Stimulated activated CD8-positive, alpha-beta memory T cell treated with anti-CD3 and anti-CD28 coated beads, Interleukin-15, amount 100 ng/mL, for 4 hours (primary cell): ENCODE results near the gene FLG2.
A peak's percentile ranks its signal among the peaks of the same experiment; 100 is the strongest.

Experiments
- DNase-seq, 2 donors: peaks; one replicate each; pipeline ENCODE4 v3.0.0-alpha.2; 2020; ENCODE audit warnings: low read depth in 2 of 2

The FLG2 gene

DNA sequence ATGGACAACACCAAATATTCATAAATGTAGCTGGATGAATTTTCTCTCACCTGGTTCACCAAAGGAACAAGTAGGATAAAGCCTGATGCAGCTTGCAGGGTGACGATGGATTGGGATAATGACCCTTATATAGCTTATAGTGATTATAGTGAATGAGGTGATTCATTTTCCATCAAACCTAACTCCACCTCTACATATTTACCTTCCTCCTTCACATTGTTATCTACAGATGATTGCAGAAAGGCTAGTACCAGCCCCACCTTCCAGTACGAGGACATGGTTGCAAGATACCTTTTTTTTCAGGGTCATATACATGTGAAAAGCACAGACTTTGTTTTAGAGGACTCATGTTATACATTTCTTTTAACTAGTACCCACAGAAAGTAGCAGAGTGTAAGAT lies at the start of gene FLG2:
TSS of gene FLG2 (minus strand) at position 101 of the 400 bp plus-strand sequence. CDS start 1,122 bp downstream, outside the sequence.
- no peak for DNase-seq

DNA sequence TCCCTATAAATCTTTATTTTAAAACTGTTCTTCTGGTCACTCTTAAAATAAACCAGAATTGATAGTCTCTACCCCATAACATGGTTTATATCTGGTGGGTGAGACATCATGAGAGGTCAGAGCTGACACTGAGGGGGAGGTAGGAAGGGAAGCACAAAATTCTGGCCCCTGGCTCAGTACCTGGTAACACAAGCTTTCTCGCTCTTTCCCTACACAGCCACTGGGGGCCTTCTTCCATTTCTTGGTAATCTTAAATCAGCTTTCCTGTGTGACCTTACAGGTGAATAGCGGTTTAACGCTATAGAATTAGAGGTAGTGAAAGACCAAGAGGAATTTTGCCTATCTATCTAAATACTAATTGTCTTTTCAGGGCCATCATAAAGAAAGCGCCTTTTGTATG lies 48.9 kb upstream of the FLG2 start:
- DNase-seq, result no peak

DNA sequence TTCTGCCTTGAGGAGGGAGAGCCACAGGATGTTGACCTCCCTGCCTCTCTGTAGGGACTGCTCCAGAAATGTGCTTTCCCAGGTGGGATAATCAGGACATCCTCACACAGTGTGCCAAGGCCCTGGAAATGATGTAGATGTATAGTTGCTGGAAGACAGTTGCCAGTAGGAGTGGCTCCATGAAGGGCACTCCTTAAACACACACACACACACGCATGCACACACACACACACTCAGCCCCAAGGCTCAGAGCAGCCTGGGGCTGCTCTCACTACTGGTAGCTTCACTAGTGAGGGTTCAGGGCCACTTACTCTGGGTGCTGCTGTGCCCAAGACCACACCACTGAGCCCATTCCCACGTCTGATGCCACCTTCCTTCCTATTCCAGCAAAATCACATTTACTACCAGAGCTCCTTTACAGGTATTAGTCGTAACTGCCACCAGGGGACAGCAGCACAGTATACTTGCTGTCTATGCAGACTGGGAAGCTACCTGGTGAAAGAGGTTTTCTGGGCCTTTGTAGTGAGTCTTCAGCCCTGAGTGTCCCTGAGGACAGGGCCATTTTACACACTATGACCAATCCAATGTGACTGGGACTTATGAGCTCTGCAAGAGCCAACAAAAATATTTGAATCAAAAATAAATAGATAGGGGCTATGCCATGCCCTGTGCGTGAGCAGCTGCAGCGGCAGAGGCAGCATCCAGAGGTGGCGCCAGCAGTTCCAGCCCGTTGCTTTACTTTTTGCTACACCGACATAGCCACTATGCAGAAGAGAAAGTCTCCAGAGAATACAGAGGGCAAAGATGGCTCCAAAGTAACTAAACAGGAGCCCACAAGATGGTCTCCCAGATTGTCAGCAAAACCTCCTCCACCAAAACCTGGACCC lies 39.2 kb upstream of the FLG2 start:
- DNase-seq, result no peak

DNA sequence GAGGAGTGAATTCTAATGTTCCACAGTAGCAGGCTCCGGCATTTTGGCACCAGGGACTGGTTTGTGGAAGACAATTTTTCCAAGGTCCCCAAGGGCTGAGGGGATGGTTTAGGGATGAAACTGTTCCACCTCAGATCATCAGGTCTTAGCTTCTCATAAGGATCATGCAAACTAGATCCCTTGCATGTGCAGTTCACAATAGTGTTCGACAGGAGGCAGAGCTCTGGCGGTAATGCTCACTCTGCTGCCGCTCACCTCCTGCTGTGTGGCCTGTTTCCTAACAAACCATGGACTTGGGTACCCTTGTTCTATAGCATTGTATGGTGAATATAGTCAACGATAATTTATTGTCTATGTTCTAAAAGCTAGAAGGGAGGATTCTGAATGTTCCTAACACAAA lies 37.7 kb upstream of the FLG2 start:
- no peak for DNase-seq

DNA sequence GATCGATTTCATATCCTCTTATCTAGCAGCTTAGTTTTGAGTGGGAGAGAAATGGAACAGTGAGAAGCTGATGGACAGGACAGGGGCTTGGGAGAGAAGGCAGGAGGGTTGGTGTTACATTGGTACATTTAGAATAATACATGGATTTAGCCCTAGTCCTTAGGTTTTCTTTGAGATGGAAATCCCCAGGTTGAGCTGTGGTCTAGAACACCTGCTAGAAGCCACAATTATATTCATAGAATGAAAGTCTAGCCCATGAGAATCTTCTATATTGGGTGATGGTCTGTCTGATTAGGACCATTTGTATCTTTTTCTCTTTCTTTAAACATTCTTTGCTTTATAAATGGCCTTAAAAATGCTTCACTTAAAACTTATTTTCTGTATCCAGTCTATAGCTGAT lies 34.3 kb upstream of the FLG2 start:
- DNase-seq, result no peak

DNA sequence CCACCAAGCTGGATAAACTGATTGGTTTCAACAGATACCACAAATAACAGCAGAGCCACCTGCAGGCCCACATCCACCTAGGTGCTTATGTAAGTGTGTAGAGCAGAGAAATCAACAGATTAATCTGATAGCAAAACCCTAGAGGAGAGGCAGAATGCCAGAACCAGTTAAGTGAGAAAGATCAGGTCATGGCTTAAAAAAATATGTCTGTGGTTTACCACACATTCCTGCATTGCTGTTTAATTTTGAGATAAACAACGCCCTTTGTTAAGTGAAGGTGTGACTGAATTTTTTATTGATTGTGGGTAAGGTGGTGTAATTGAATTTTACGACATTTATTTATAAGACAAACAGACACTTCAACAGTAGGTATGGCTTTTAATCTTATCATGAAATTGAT lies 33.1 kb upstream of the FLG2 start:
- no peak for DNase-seq

DNA sequence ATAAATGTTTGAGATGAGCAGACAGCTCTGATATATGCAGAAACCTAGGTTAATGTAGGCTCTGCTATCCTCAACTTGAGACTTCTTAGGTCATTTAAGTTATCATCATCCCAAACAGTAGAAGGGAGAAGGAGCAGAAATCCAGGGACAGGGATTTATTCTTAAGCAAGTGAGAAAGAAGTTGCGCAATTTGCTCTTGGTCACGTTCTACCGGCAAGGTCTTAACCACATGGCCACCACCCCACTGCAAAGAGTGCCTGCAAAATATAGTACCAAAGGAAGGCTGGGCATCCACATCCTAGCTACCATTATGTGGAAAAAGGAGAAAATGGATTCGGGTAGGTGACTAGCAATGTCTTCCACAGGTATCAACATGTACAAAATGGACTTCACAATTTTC lies 29.1 kb upstream of the FLG2 start:
- DNase-seq, result no peak

DNA sequence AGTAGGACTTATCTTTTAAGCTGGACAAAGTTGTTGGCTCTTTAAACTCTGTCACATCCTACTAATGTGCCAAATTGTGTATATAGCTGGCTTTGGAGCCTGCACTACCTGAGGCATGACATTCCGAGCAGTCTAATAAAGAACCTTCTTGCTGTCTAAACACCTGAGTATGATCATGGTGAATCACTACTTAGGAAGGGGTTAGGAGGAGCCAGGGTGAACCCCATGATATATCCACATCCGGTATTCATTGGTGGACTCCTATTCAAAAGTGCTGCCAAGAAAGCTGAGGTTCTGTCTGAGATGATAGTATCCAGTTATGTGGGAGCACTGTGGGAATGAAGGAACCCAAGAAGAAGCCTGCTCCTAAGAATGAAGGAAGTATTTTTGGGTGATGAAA lies 27.1 kb upstream of the FLG2 start:
- DNase-seq, result no peak

DNA sequence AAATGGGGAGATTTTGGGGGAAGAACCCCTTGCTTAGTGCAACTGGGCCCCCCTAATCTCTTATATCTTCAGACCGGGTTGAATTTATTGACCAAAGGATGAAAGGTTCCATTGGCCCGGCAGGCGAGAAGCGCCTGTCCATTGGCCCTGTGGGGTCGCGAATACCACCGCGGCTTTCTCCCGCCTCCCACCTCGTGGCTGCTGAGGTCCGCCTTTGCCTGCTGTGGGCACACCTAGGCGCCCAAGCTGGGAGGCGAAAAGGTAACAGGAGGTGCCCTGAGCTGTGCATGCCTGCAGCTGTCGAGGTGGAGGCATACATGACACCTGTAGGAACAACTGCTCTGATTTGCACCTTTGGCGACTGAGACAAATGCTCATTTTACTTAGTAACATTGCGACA lies 21.1 kb upstream of the FLG2 start:
- DNase-seq, result no peak

DNA sequence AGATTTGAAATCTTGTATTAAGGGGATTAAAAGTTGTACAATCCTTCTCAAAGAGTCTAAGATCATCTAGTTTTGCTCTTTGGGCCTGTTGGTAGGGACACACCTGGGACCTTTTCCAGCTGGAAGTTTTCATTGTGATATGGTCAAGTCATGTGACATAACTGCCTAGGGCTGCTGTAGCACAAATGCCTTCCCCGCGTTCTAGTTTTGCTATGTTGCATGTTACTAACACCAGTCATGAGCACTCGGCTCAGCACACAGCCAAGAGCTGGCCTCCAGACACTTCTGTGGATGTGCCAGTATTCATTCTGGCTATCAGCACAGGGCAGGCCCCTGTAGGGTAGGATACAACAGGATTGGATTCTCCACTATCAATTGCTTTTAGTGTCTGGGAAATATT lies 14.6 kb upstream of the FLG2 start:
- DNase-seq, result no peak

DNA sequence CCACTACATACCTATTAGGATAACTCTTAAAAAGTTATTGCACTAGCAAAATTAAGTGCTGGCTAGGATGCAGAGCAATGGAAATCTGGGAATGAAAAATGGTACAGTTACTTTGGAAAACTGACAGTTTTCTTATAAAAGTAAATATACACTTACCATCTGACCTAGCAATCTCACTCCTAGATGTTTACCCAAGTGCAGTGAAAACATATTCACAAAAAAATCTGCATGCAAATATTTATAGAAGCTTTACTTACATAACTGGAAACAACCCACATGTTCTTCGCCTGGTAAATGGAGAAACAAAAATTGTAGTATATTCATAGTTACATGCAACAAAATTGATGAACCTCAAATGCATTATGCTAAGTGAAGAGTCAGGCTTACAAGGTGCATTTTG lies 12.9 kb upstream of the FLG2 start:
- DNase-seq, result no peak

DNA sequence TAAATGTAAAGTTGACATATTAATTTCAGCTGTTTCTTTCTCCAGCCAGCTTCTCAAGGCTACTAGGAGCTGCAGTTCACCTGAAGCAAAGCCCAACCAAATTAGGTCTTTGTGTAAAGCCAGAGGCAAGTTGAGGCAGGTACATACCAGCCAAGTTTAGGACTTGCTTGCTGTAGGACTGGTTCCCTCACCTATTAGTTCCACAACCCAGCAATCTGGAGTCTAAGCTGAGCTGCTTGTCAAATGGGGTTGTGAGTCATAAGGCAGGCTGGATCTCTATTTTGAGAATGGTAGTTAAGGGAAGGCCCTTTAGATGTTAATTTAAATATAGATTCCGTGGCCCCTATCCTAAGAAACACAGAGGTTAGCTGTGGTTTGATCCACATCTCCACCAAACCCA lies 7.6 kb upstream of the FLG2 start:
- DNase-seq, result no peak

DNA sequence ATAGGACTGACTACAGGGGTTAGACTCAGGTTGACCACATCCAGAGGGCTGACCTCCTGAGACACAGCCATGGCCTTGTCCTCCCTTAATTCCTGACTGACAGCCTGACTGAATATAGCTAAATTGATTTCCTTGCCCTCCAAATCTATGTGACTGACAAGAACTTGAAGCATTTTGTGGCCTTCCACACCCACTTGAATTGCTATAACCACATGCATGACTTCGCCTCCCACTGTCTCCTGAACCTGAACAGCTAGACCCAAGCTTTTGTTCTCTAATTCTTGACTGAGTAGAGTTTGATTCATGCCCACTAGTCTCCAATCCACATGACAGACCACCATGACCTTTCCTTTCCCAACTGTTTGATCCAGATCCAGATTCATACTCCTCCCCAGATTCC lies 3.1 kb downstream of the FLG2 start:
- no peak for DNase-seq

DNA sequence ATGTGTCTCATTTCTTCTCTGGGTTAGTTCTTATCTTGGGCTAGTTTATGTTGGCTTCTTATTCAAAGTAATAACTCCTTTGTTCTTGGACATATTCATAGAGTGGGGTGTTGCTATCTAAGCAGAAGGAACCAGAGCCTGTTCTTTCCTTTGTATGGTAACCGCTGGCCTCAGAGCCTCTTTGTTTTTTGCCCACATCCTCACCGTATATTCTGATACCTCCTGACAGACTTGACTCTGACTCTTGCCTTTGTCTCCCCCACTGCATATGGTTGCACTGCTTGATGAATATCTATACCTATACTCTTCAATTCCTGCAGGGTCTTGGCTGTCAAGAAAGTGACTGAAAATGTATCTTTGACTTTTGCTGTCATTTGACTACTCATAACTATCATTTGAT lies 10.2 kb downstream of the FLG2 start:
- DNase-seq, result no peak

DNA sequence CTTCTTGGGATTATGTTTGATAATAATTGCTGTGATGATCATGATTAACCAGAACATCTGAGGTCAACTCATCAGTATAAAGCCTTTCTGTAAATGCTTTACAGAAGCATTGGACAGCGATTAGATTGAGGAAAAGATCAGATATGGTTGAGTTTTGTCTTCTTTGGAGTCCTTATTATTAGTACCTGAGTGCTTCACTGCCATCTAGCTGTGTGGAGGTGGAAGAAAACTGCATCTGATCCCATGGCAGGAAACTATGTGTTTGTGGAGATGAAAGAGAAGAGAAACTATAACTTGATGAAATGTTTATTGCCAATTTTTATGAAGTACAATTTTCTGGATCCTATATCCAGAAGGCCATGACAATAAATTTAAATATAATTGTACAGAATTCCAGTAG lies 11.4 kb downstream of the FLG2 start:
- no peak for DNase-seq

DNA sequence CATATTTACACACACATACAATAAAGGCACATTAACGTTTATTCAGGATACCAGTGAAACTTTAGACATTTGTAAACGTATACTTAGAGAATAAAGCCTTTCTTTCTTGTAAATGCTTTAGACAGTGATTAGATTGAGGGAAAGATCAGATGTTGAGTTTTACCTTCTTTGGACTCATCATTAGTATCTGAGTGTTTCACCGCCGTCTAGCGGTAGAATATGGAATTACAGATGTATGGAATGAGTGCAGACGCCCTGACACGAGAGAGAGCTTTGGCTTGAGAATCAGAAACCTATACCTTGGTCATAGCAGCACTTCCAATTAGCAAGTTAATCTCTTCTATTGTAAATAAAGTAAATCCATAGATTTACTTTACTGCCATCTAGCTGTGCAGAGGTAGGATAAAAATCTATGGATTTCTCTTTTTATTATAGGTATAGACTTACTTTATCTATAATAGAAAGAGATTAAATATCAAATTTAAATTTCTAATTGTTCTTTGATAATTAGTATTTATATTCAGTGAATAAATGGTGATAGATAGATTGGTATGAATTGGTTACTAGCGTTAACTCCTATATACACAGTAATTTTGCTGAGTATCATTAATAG lies 12.6 kb downstream of the FLG2 start:
- peak in 1 of 2 donors; percentile 15 for DNase-seq

DNA sequence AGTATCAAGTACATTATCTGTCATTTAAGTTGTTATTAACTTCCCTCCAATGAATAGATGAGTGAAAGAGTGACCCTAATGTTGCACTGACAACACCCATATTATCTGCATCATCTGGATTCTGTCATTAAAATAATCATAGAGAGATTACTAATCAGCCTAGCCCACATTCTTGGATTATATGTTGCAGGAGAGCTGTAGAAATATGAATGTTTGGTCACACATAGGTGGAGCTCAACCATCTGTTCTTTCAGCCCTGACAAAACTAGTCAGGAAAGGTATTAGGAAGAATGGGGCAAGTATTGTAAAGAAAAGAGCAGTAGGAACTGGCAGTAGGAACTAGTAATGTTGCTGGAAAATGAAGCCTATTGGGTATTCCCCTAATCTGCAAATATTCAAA lies 15.4 kb downstream of the FLG2 start:
- DNase-seq, result no peak

DNA sequence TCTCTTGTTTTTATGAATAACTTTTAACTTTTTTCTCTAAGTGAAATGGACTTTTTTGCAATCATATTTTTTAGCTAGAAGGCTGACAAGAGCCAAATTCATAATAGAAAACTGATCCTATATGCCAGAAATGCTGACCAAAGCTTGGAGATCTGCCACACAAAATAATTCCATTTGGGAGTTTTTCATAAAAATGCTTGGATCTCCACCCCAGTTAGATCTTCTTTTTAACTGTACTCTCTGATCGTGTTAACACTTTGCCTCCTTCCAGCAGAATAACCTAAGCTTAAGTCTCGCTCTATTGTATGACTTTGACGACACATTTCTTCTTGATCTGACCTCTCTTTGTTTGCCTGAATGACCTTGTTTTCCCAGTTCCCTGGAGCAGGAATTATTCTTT lies 16.8 kb downstream of the FLG2 start:
- DNase-seq, result no peak

DNA sequence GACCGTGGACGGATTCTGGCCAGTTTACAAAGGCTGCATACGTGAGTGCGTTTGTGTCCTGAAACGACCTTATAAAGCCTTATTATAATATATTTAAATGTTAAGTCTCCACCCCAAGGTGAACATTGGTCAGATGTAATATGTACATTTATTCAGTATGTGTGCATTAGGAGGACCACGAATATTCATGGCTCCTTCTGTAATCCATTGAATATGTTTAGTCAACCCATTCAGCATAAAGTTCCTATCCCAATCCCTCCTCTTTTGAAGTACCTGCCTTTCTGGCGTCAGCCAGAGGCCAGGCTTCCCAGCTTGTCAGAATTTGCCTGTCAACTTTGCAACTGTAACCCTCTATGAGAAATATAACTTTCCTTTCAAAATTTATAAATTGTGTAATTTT lies 24.4 kb downstream of the FLG2 start:
- no peak for DNase-seq

DNA sequence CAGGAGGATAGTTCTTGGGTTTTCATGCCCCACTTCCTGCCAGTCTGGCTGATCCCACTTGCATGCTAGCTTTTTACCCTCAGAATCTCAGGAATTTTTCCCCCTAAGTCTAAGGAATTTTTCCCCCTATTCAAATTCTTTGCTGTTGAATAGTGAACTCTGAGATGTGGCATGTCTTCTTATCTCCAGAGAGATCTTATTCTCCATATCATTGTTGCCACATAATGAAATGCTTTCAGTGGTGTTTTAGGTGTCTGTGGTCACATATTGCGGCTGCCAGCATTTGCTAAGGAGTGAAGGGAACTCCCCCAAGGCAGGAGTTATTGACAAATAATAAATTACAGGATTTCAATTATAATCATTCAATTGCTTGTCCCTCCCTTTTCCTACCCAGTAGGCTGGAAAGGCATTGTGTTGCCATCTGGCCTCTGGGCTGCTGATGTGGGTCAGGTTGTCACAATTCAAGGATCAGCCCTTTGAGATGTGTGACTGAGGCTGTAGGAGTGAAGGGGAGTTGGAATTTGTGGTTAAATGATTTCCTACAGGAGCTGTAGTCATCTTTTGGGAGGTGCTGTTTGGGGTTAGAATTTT lies 30.9 kb downstream of the FLG2 start:
- DNase-seq, result no peak

DNA sequence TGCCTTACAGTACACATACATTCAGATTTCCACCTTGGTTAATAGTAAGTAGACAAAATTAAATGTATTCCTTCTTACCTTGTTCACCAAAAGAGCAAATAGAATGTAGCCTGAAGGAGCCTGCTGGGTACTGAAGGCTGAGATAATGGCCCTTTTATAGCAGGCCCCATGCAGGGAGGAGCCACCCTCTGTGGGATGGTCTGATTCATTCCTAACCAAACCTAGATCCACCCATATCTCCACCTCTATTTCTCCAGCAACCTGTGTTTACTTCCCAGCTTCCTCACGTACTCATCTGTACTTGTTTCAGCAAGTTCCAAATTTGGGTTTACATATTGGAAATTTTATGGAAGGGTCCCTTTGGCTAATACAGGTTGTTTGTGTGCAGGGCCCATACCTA lies 34.7 kb downstream of the FLG2 start, which contains the start of gene FLG:
TSS of gene FLG (minus strand) at position 129 of the 400 bp plus-strand sequence. CDS start 9,783 bp downstream, outside the sequence.
- DNase-seq, result no peak

DNA sequence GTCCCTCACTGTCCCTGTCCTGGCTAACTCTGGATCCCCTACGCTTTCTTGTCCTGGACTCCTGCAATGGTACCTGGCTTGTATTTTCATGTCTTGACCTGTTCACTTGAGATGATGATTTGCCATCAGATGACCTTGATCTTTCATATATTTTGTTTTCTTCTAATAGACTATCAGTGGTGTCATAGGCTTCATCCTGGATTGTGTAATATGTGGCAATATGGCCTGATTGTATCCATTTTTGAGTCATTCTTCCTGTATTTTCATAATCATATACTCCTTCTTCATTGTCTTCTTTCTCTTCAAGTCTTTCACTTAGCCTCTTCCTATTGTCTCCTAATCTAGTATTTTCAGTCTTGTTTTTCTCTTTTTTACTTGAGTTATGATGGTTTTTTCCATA lies 45.8 kb downstream of the FLG2 start:
- no peak for DNase-seq

DNA sequence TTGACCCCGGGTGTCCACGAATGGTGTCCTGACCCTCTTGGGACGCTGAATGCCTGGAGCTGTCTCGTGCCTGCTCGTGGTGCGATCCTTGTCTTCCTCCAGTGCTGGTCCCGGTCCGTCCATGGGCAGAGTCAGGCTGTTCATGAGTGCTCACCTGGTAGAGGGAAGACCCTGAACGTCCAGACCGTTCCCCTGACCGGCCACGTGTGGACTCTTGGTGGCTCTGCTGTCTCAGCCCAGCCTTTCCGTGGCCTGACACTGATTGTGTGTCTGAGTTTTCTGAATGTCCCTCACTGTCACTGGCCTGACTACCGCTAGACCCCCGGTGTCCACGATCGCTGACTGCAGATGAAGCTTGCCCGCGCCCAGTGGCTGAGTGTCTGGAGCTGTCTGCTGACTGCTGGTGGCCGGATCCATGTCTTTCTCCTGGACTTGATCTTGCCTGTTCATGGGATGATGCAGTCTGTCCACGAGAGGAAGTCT lies 46.4 kb downstream of the FLG2 start:
- DNase-seq, result no peak
